K562 (cell line): ENCODE results near the gene SOCS6. TPM values are rescaled to one million over a fixed set of nuclear protein-coding genes. Genes with fewer than 3 reads are reported as not detected.

ENCODE experiments used
- ATAC-seq: fragments of 200-7000 bp; cut with Tn5 transposase; 3 replicates; pipeline ENCODE4 v1.9.1; 2020; ENCODE audit warnings: moderate library complexity
- BruUV-seq: library from RNA; stranded (reverse); fragments of 400-500 nt; replicated peaks from 2 replicates; lab custom pipeline; 2021; lab: Mats Ljungman, UMichigan
- CTCF ChIA-PET: fragments of 300-600 bp; formaldehyde crosslinking; extraction: SDS; loops from one replicate; lab custom pipeline; 2021; ENCODE audit warnings: low intra/inter-chr PET ratio; lab: Yijun Ruan, JAX
- POLR2A ChIA-PET: fragments of 300-600, 350-650 bp; sonication (Branson Sonifier 250); formaldehyde crosslinking; extraction: SDS; loops from one replicate; lab custom pipeline; 2021; ENCODE audit warnings: antibody characterized with exemption, inconsistent platforms; lab: Yijun Ruan, JAX
- DNase-seq, 4 experiments: peaks; one replicate each; pipeline versions ENCODE4 v3.0.0 to v3.0.0-alpha.2; 2011 to 2018; ENCODE audit warnings: low spot score in 3 of 4, mixed read lengths in 3 of 4; ENCODE audit errors: extremely low read depth in 1 of 4
- FAIRE-seq: peaks from 2 replicates; lab custom pipeline; 2011; peaks lifted over from hg19 to GRCh38; lab: Jason Lieb, UNC
- H2AFZ ChIP-seq: 2 replicates; pipeline ENCODE4 v1.6.0; 2011; ENCODE audit warnings: low read depth, low read length, control low read depth, inconsistent platforms
- H3K27ac ChIP-seq: fragments of 200-600 bp; 3 replicates; pipeline ENCODE4 v1.8.0; 2011; ENCODE audit warnings: low read depth, mild to moderate bottlenecking, control low read depth, inconsistent platforms, low read length, moderate library complexity, mixed read lengths; ENCODE audit errors: extremely low read depth
- H3K27me3 ChIP-seq, 2 experiments: fragments of 300-600 bp in 1 of 2; 2 replicates in 1 of 2; 3 replicates in 1 of 2; pipeline versions ENCODE4 v1.6.0 to v1.8.0; 2011; ENCODE audit warnings: inconsistent platforms in 2 of 2, low read length in 2 of 2, mild to moderate bottlenecking in 1 of 2, mixed read lengths in 1 of 2, moderate library complexity in 1 of 2; ENCODE audit not compliant: control insufficient read depth in 2 of 2, insufficient read depth in 2 of 2
- H3K36me3 ChIP-seq: fragments of 300-600 bp; 3 replicates; pipeline ENCODE4 v1.8.0; 2011; ENCODE audit warnings: mild to moderate bottlenecking, low read length, inconsistent platforms; ENCODE audit not compliant: control insufficient read depth, insufficient read depth
- H3K4me1 ChIP-seq, 2 experiments: fragments of 200-600 bp in 1 of 2; replicated peaks in 1 of 2; 2 replicates in 1 of 2; 3 replicates in 1 of 2; pipeline versions ENCODE4 v1.5.1 to v1.8.0; 2011; ENCODE audit warnings: inconsistent platforms in 2 of 2, low read length in 2 of 2, mild to moderate bottlenecking in 1 of 2, mixed read lengths in 1 of 2, moderate library complexity in 1 of 2; ENCODE audit not compliant: control insufficient read depth in 2 of 2, insufficient read depth in 2 of 2
- H3K4me2 ChIP-seq: 2 replicates; pipeline ENCODE4 v1.6.1; 2011; ENCODE audit warnings: low read length, control low read depth, inconsistent platforms, mixed read lengths; ENCODE audit not compliant: insufficient read depth
- H3K4me3 ChIP-seq: fragments of 200-600 bp; sonication (generic), shearing (Covaris generic); 2 replicates; pipeline ENCODE4 v1.5.1; 2016; ENCODE audit warnings: control low read depth, inconsistent platforms
- H3K79me2 ChIP-seq: fragments of 200-600 bp; 3 replicates; pipeline ENCODE4 v1.8.0; 2011; ENCODE audit warnings: low read length, inconsistent platforms; ENCODE audit not compliant: control insufficient read depth, insufficient read depth
- H3K9ac ChIP-seq, 2 experiments: 2 replicates each; pipeline versions ENCODE4 v1.6.0 to v1.6.1; 2011; ENCODE audit warnings: low read depth in 2 of 2, low read length in 2 of 2, control low read depth in 1 of 2, inconsistent platforms in 1 of 2, mild to moderate bottlenecking in 1 of 2, mixed read lengths in 1 of 2; ENCODE audit not compliant: insufficient read depth in 1 of 2
- H3K9me1 ChIP-seq: one replicate; pipeline ENCODE4 v1.6.0; 2011; ENCODE audit warnings: inconsistent platforms, mild to moderate bottlenecking, low read length, moderate library complexity; ENCODE audit not compliant: control insufficient read depth, insufficient read depth
- H3K9me3 ChIP-seq: replicated peaks from 2 replicates; pipeline ENCODE4 v1.5.1; 2011; ENCODE audit warnings: low read depth, low read length, inconsistent platforms; ENCODE audit not compliant: control insufficient read depth, insufficient read depth
- H4K20me1 ChIP-seq: replicated peaks from 2 replicates; pipeline ENCODE4 v1.6.1; 2011; ENCODE audit warnings: low read length, inconsistent platforms, mixed read lengths; ENCODE audit not compliant: control insufficient read depth, insufficient read depth
- CCNT2 ChIP-seq: IDR thresholded peaks from 2 replicates; pipeline ENCODE4 v1.6.1; 2011; ENCODE audit warnings: borderline replicate concordance, low read depth, mild to moderate bottlenecking, moderate library complexity, mixed read lengths, low read length; ENCODE audit not compliant: insufficient read length; ENCODE audit errors: extremely low read depth
- CHD1 ChIP-seq: fragments of 200-600 bp; sonication (generic); IDR thresholded peaks from one replicate; pipeline ENCODE4 v1.6.1; 2012; ENCODE audit warnings: mild to moderate bottlenecking, moderate library complexity, low read length, inconsistent platforms
- CSDE1 ChIP-seq, 2 experiments: fragments of 450-650 bp; IDR thresholded peaks; 2 replicates each; pipeline ENCODE4 v1.6.1; 2016; ENCODE audit warnings: mild to moderate bottlenecking in 1 of 2
- CXXC5 ChIP-seq: fragments of 250-450 bp; sonication (Bioruptor Pico); IDR thresholded peaks from 2 replicates; pipeline ENCODE4 v1.8.0; 2022; ENCODE audit warnings: inconsistent platforms, mild to moderate bottlenecking, moderate library complexity
- KAT2B ChIP-seq: IDR thresholded peaks from one replicate; pipeline ENCODE4 v1.6.1; 2012; ENCODE audit warnings: low read depth, mild to moderate bottlenecking, control low read depth, inconsistent platforms, low read length, moderate library complexity
- KLF16 ChIP-seq: IDR thresholded peaks from 2 replicates; pipeline ENCODE4 v1.6.1; 2016; ENCODE audit warnings: antibody characterized with exemption
- MYBL2 ChIP-seq, 2 experiments: fragments of 450-650 bp in 1 of 2; sonication (generic) in 1 of 2; formaldehyde crosslinking in 1 of 2; IDR thresholded peaks; 2 replicates each; pipeline versions ENCODE4 v1.6.1 to v1.8.1; 2017 to 2022; ENCODE audit warnings: borderline replicate concordance in 1 of 2, inconsistent platforms in 1 of 2, low read depth in 1 of 2, mild to moderate bottlenecking in 1 of 2, missing genetic modification reagents in 1 of 2, moderate library complexity in 1 of 2
- NR2C2 ChIP-seq, 2 experiments: fragments of 200-800 bp in 1 of 2; sonication (Bioruptor generic) in 1 of 2; sonication (generic) in 1 of 2; formaldehyde crosslinking in 1 of 2; IDR thresholded peaks; 2 replicates each; pipeline versions ENCODE4 v1.6.1 to v1.8.0; 2016 to 2022; ENCODE audit warnings: mild to moderate bottlenecking in 1 of 2, missing compliant biosample characterization in 1 of 2, missing genetic modification characterization in 1 of 2, missing genetic modification reagents in 1 of 2
- NR2F6 ChIP-seq: fragments of 450-650 bp; formaldehyde crosslinking; IDR thresholded peaks from 2 replicates; pipeline ENCODE4 v1.4.0; 2020; ENCODE audit warnings: mild to moderate bottlenecking
- NRF1 ChIP-seq, 2 experiments: fragments of 450-650 bp; IDR thresholded peaks in 1 of 2; conservative IDR thresholded peaks in 1 of 2; 2 replicates each; pipeline ENCODE4 v1.6.1; 2014; ENCODE audit warnings: mild to moderate bottlenecking in 2 of 2
- PHF8 ChIP-seq: fragments of 200-600 bp; sonication (generic); IDR thresholded peaks from 2 replicates; pipeline ENCODE4 v1.6.1; 2012; ENCODE audit warnings: mixed run types, mild to moderate bottlenecking, inconsistent platforms, low read length, moderate library complexity, borderline replicate concordance
- SMARCA5 ChIP-seq: fragments of 450-650 bp; IDR thresholded peaks from 2 replicates; pipeline ENCODE4 v1.6.1; 2016
- UBTF ChIP-seq, 2 experiments: IDR thresholded peaks; 2 replicates each; pipeline ENCODE4 v1.6.1; 2012; ENCODE audit warnings: improper control_type of control experiment in 2 of 2, low read depth in 2 of 2, low read length in 2 of 2, borderline replicate concordance in 1 of 2
- ZNF347 ChIP-seq: fragments of 450-650 bp; formaldehyde crosslinking; IDR thresholded peaks from 2 replicates; pipeline ENCODE4 v1.4.0; 2020; ENCODE audit warnings: low read depth, mild to moderate bottlenecking, moderate library complexity
- ZNF354B ChIP-seq: fragments of 250-450 bp; sonication (Bioruptor Pico); IDR thresholded peaks from 2 replicates; pipeline ENCODE4 v1.4.0; 2020
- ZNF41 ChIP-seq: fragments of 250-450 bp; sonication (Bioruptor Pico); conservative IDR thresholded peaks from 2 replicates; pipeline ENCODE4 v1.4.0; 2020; ENCODE audit warnings: mild to moderate bottlenecking
- WGBS: fragments of 100-300 bp; shearing (Covaris generic); methylation state at CpG from one replicate; pipeline ENCODE4 v1.1.6; 2016; ENCODE audit warnings: low coverage, mixed read lengths; ENCODE audit not compliant: insufficient coverage; ENCODE audit errors: missing lambda C conversion rate; 5-methylcytosine and 5-hydroxymethylcytosine counted together
- in situ Hi-C: fragments of 300-500 bp; cut with MboI; formaldehyde crosslinking; loops from 4 replicates; pipeline ENCODE4 v1.15.0; 2018; ENCODE audit warnings: inconsistent platforms, mixed read lengths
- intact Hi-C: fragments of 100-400 bp; cut with micrococcal nuclease; formaldehyde crosslinking; loops from 2 replicates; pipeline ENCODE4 v1.14.2; 2022
- polyA plus RNA-seq, 8 experiments: library from polyadenylated mRNA; depleted of rRNA in 4 of 8; stranded (reverse) in 5 of 8; unstranded in 3 of 8; fragments of >200 nt; fragmentation: Nextera tagmentation in 2 of 8; fragmentation: Illumina TruSeq in 1 of 8; extraction: Ambion mirVana in 2 of 8; extraction: Trizol in 1 of 8; gene quantifications; 2 replicates each; pipeline versions ENCODE4 v1.2.1 to v1.2.3, GENCODE V29; 2011 to 2014; ENCODE audit warnings: inconsistent platforms in 1 of 8, missing spikeins in 1 of 8
- total RNA-seq, 7 experiments: library from RNA; depleted of rRNA in 6 of 7; stranded (reverse); fragments of >200 nt in 6 of 7; fragmentation: Illumina TruSeq in 2 of 7; extraction: Trizol in 2 of 7; gene quantifications; 2 replicates each; pipeline versions ENCODE4 v1.2.1 to v1.2.3, GENCODE V29; 2011 to 2021; ENCODE audit warnings: low replicate concordance in 1 of 7

SOCS6 gene
- total and polyA plus RNA-seq, 9 of the 15 experiments (the other 6 are each of a cell fraction or from before 2014, with no cell fraction given), result 2.5 to 7.1 (median 5.6) TPM

GRCh38 chr18:70289351-70290312 is 787 bp downstream of the SOCS6 start:
- H3K9me3 ChIP-seq, result no peaks in the 10 kb centered on the region
- peak overlapping the region; percentile 82 to 94 for H3K9ac ChIP-seq
- H3K4me2 ChIP-seq, result peak overlapping the region; percentile 81
- in situ Hi-C loops (no loop called here), intact Hi-C loops (loop anchor here (5.0 to 10.0 kb wide), 2 partner anchors 75 to 143 kb away; no protein-coding TSS in a partner anchor)
- peaks cover 15 to 24% of the 10 kb centered on the region in 2 experiments; a peak in 4 of 5 replicates for H3K4me1 ChIP-seq
- H4K20me1 ChIP-seq, result peaks cover 8% of the 10 kb centered on the region
- H3K9me1 ChIP-seq, result no peaks in the 10 kb centered on the region
- H2AFZ ChIP-seq, result peak overlapping the region; percentile 87
- H3K4me3 ChIP-seq, result peak overlapping the region; percentile 58
- H3K27ac ChIP-seq, result peak overlapping the region; percentile 70
- ATAC-seq (peak; percentile 53), DNase-seq (peak; percentile 40 to 52 (median 50)), FAIRE-seq (peak; percentile 40)
- ChIA-PET CTCF (no interaction called here), POLR2A (no interaction called here)
- 2% methylated on average over 18 of the region's 87 CpGs for WGBS
- no TSS peak for BruUV-seq
- H3K27me3 ChIP-seq, result no peaks in the 10 kb centered on the region
- peaks cover 50% of the 10 kb centered on the region for H3K79me2 ChIP-seq
- H3K36me3 ChIP-seq, result no peaks in the 10 kb centered on the region; the same call in 2 of the 3 replicates
- TF ChIP-seq CCNT2 (peak; percentile 4), KAT2B (no peak), MYBL2 (IDR thresholded peaks at IDR 0.05; ENCODE audit: low read depth) (no peak), MYBL2 (CRISPR knock-in tag; IDR thresholded peaks at IDR 0.05; ENCODE audit: borderline replicate concordance) (no peak), NRF1 (conservative IDR thresholded peaks at IDR 0.05 in 1 of 2, IDR thresholded peaks at IDR 0.05 in 1 of 2) (peak; percentile 28 to 44; a peak in 1 of 4 replicates), NR2F6 (CRISPR knock-in tag) (no peak), ZNF347 (CRISPR knock-in tag) (no peak), CHD1 (peak; percentile 63), PHF8 (peak; percentile 53; the same call in 1 of the 2 replicates), CSDE1 (IDR thresholded peaks at IDR 0.05) (no peak), CXXC5 (0 out of 2 replicates have a peak, but pooled peaks have one; percentile 23), NR2C2 (CRISPR knock-in tag; IDR thresholded peaks at IDR 0.05) (no peak), NR2C2 (tag; IDR thresholded peaks at IDR 0.05) (0 out of 2 replicates have a peak, but pooled peaks have one; percentile 25), ZNF354B (CRISPR knock-in tag) (no peak), ZNF41 (no peak), KLF16 (no peak), SMARCA5 (no peak), UBTF (IDR thresholded peaks at IDR 0.05; ENCODE audit: borderline replicate concordance in 1 of 2, low read depth in 2 of 2, low read length in 2 of 2) (peak; percentile 65 to 78; a peak in 1 of 4 replicates)
